Right lobe of liver (tissue), 6 donors: ENCODE results near the gene WIPF2. TPM values are rescaled to one million over a fixed set of nuclear protein-coding genes. Genes with fewer than 3 reads are reported as not detected.
"Not testable (repeated sequence)": the region's sequence is repeated elsewhere in the genome, so short reads cannot be mapped to it uniquely, and the experiment has no call there.

ENCODE experiments used
- ATAC-seq, 4 donors: fragments of 200-7000 bp; cut with Tn5 transposase; one replicate each; pipeline ENCODE4 v1.9.1; 2020; ENCODE audit warnings: mild to moderate bottlenecking in 4 of 4, moderate library complexity in 4 of 4
- DNase-seq, 3 donors: peaks; one replicate each; pipeline ENCODE4 v3.0.0-alpha.2; 2020
- H3K27ac ChIP-seq, 3 donors: fragments of 200-600 bp; one replicate each; pipeline ENCODE4 v1.8.0; 2022
- H3K27me3 ChIP-seq, 2 donors: fragments of 200-600 bp; one replicate each; pipeline ENCODE4 v1.8.0; 2022
- H3K36me3 ChIP-seq, 4 donors: fragments of 200-600 bp; sonication (generic) in 1 of 4; one replicate each; pipeline versions ENCODE4 v1.5.1 to v1.8.0; 2017 to 2022; ENCODE audit warnings: control low read depth in 1 of 4
- H3K4me1 ChIP-seq, 4 donors: fragments of 200-600 bp; sonication (generic) in 1 of 4; one replicate each; pipeline versions ENCODE4 v1.5.1 to v1.8.0; 2017 to 2022; ENCODE audit warnings: control low read depth in 1 of 4
- H3K4me3 ChIP-seq, 3 donors: fragments of 200-600 bp; one replicate each; pipeline ENCODE4 v1.8.0; 2022
- H3K9me3 ChIP-seq, 4 donors: fragments of 200-600 bp; sonication (generic) in 1 of 4; one replicate each; pipeline versions ENCODE4 v1.5.1 to v1.8.0; 2017 to 2022; ENCODE audit warnings: control low read depth in 1 of 4
- CTCF ChIP-seq, 4 donors: fragments of 200-600 bp in 3 of 4; fragments of 450-650 bp in 1 of 4; IDR thresholded peaks; one replicate each; pipeline versions ENCODE4 v1.5.1 to v1.8.0; 2016 to 2022; ENCODE audit warnings: antibody characterized with exemption in 4 of 4, mild to moderate bottlenecking in 2 of 4
- POLR2A ChIP-seq: fragments of 450-650 bp; IDR thresholded peaks from one replicate; pipeline ENCODE4 v1.6.1; 2017; ENCODE audit warnings: antibody characterized with exemption, mild to moderate bottlenecking
- WGBS: methylation state at CpG from one replicate; pipeline ENCODE4 v1.1.6; 2018; ENCODE audit warnings: low coverage, low lambda C conversion rate; ENCODE audit not compliant: insufficient coverage; ENCODE audit errors: missing lambda C conversion rate; 5-methylcytosine and 5-hydroxymethylcytosine counted together
- intact Hi-C, 2 donors: fragments of 100-400 bp; cut with DNase I; formaldehyde crosslinking; loops; one replicate each; pipeline versions ENCODE4 v1.11.2 to v1.14.1; 2022
- total RNA-seq, 6 experiments: library from RNA; depleted of rRNA in 2 of 6; stranded (reverse); fragments of >200 nt in 2 of 6; fragmentation: NEBNext Ultra II Directional in 3 of 6; extraction: Animal tissue kit (Norgen Biotek cat#: 25700) in 3 of 6; gene quantifications; one replicate each; pipeline versions ENCODE4 v1.1.0 to v1.2.4, GENCODE V29; 2016 to 2023
- donor health status: DM: no; HTN: yes; CAD: no.
- donor health status: DM: no; HTN: no; CAD: no.
- donor health status: DM: no; HTN: no; CAD: no.
- donor health status: DM: no; HTN: yes; CAD: no.
- donor health status: DM: no; HTN: yes; CAD: no.

Gene WIPF2
- total RNA-seq, 6 experiments from 2014 or later, result 7.0 to 12.1 (median 9.0) TPM

DNA sequence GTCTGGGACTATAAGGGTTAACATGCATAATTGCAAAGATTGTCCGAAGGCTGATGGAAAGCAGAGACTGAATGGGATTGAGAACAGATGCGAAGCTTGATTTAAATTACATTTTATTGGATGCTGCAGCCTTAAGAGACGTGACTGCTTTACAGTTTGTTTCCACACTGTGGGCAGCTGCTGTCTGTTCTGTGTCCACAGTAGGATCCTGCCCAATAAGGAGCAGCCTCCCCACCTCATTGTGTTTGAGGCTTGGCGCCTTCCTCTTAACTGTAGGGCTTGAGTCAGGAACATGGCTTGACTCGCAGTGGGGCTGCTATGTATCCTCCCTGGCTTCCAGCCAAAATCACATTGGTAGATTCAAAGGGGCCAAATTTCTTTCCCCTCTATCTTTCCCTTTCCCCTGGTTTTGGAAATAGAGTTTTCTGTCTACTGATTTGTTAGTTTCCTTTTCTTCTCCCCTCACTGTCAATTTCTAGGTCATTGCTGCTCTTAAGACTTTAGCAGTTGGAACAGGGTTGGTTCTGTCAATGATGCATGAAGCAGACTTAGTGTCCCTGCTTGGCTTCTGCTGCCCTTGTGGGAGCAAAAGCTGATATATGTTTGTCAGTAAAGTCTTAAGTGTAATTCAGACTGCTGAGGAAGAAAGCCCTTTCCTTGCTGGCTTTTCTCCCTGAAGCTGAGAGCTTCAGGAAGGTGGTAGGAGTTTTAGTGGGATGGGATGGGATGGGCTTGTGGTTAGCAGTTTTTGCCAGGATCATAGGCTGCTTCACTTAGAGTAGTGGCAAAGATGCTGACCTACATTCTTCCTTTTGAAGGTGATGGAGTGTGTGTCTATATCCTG, 84.8 kb downstream of the WIPF2 start:
- Histone ChIP-seq H3K4me1 (peaks cover 0 to 18% (median 8%) of the 10 kb centered on the region in 4 donors), H3K9me3 (no peaks in the 10 kb centered on the region), H3K27me3 (no peaks in the 10 kb centered on the region), H3K27ac (no peak overlapping the region), H3K36me3 (no peaks in the 10 kb centered on the region), H3K4me3 (no peak overlapping the region)
- intact Hi-C loops, result no loop called here
- WGBS, result 33% methylated on average over 2 of the region's 5 CpGs
- peak in 1 of 4 donors; percentile 8 for ATAC-seq
- TF ChIP-seq CTCF (IDR thresholded peaks at IDR 0.05), result no peak
- TF ChIP-seq POLR2A, result no peak
- DNase-seq, result peak in 1 of 3 donors; percentile 45

DNA sequence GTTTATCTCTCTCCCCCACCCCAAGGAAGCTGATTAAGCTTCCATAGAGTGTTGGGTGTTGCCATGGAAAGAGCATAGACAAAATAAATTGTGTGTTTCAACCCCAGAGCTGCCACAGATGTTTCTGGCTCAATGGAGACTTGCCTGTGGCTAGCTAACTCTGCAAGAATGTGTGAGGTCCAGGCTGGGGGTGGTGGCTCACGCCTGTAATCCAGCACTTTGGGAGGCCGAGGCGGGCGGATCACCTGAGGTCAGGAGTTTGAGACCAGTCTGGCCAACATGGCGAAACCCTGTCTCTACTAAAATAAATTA, 85.4 kb downstream of the WIPF2 start:
- H3K4me1 ChIP-seq, result peaks cover 0 to 22% (median 10%) of the 10 kb centered on the region in 4 donors
- DNase-seq, intact Hi-C loops, H3K27me3 ChIP-seq, H3K27ac ChIP-seq, H3K4me3 ChIP-seq, H3K36me3 ChIP-seq, ATAC-seq, H3K9me3 ChIP-seq: not testable (repeated sequence)
- 82% methylated on average over 4 of the region's 5 CpGs for WGBS

DNA sequence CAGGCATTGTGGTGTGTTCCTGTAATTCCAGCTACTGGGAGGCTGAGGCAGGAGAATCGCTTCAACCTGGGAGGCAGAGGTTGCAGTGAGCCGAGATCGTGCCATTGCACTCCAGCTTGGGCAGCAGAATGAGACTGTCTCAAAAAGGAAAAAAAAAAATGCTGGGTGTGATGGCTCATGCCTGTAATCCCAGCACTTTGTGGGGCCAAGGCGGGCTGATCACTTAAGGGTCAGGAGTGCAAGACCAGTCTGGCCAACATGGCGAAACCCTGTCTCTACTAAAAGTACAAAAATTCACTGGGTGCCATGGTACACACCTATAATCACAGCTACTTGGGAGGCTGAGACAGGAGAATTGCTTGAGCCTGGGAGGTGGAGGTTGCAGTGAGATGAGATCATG, 85.8 kb downstream of the WIPF2 start:
- not testable (repeated sequence) for DNase-seq, H3K36me3 ChIP-seq, ATAC-seq, H3K4me3 ChIP-seq, H3K27ac ChIP-seq, H3K9me3 ChIP-seq, H3K27me3 ChIP-seq
- peaks cover 0 to 25% (median 12%) of the 10 kb centered on the region in 4 donors for H3K4me1 ChIP-seq
- 98% methylated on average over 5 of the region's 5 CpGs for WGBS
- intact Hi-C loops, result loop anchor here (5.0 kb wide), 2 partner anchors 47 to 52 kb away; no protein-coding TSS in a partner anchor

DNA sequence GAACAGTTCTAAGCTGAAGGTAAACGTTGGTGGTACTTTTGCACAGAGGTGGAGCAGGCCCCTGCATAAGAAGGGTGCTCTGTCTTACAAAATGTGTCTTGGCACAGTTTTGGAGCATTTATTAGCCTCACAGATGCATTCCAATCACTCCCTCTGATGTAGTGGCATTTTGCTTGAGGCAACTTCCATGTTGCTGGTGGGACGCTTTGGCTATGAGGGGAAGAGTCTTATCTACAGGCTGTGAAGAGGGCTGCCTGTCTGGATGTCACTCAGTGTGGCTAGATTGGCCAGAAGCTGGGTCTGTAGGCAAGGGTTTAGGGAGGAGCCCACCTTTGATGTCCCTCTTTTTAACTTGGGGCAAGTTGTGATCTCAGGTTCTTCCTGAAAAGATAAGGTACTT, 87.3 kb downstream of the WIPF2 start:
- Histone ChIP-seq H3K27ac (no peak overlapping the region), H3K4me1 (peaks cover 0 to 36% (median 17%) of the 10 kb centered on the region in 4 donors), H3K27me3 (no peaks in the 10 kb centered on the region), H3K36me3 (no peaks in the 10 kb centered on the region), H3K9me3 (no peaks in the 10 kb centered on the region), H3K4me3 (no peak overlapping the region)
- DNase-seq (no peak), ATAC-seq (no peak)
- 67% methylated on average over 2 of the region's 2 CpGs for WGBS
- intact Hi-C loops, result loop anchor here (5.0 kb wide), 2 partner anchors 46 to 51 kb away; no protein-coding TSS in a partner anchor
- TF ChIP-seq CTCF (IDR thresholded peaks at IDR 0.05) (no peak), POLR2A (no peak)

DNA sequence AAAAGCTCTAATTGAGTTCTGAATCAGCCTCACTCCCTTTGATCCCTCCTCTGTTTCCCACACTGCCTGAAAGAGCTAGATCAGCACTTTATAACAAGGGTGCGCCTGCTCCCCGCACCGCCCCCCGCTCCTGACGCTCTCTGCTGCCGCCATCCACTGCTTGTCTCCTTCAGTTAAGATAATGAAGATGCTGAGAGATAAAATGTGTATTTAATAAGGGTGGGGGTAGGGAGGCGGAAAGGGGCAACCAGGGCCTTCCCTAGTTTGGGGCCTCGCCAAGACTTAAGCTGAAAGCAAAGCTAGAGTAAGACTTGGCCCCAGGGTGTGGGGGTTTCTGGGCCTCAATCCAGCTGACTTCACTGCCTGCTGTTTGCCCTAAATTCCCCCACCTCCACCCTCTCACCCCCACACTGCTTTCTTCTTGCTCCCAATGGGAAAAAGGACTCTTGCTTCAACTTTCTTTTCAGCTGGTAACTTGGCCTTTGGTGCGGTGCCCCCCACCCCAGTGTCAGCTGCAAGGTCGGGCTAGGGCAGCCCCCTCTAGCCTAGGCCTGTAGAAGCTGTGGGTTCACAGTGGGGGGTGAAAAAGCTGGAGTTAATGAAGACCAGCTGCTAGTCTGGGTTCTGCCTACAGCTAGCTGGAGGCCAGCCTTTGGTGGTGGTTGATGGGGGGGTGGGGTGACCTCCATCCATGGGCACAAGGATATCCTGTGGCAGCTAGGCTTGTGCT, 88.1 kb downstream of the WIPF2 start:
- TF ChIP-seq CTCF (IDR thresholded peaks at IDR 0.05) (no peak), POLR2A (no peak)
- peak overlapping the region in 2 of 3 donors; percentile 35 to 37 for H3K27ac ChIP-seq
- no peak for ATAC-seq
- 68% methylated on average over 10 of the region's 10 CpGs for WGBS
- H3K4me1 ChIP-seq, result peaks cover 0 to 44% (median 20%) of the 10 kb centered on the region in 4 donors
- H3K9me3 ChIP-seq, result no peaks in the 10 kb centered on the region
- H3K4me3 ChIP-seq, result no peak overlapping the region
- DNase-seq, result peak in 2 of 3 donors; percentile 22 to 44
- no peaks in the 10 kb centered on the region for H3K27me3 ChIP-seq
- intact Hi-C loops, result loop anchor here (5.0 kb wide), 2 partner anchors 45 to 50 kb away; no protein-coding TSS in a partner anchor
- no peaks in the 10 kb centered on the region for H3K36me3 ChIP-seq
